WERI-Rb-1 (cell line): Measurements from ENCODE around the gene DCD.
A peak's percentile ranks its signal among the peaks of the same experiment; 100 is the strongest.

Source experiments
- DNase-seq: peaks from one replicate; pipeline ENCODE4 v3.0.0-alpha.2; 2020
- H3K27ac ChIP-seq: fragments of 250-450 bp; sonication (Bioruptor Pico); 2 replicates; pipeline ENCODE4 v1.5.1; 2020; ENCODE audit warnings: mild to moderate bottlenecking, moderate library complexity
- H3K27me3 ChIP-seq: fragments of 250-450 bp; sonication (Bioruptor Pico); 2 replicates; pipeline ENCODE4 v1.5.1; 2021; ENCODE audit warnings: mild to moderate bottlenecking, low read depth, moderate library complexity; ENCODE audit not compliant: insufficient read depth, severe bottlenecking
- H3K36me3 ChIP-seq: fragments of 250-450 bp; sonication (Bioruptor Pico); 2 replicates; pipeline ENCODE4 v1.5.1; 2020; ENCODE audit warnings: mild to moderate bottlenecking, moderate library complexity
- H3K4me3 ChIP-seq: 2 replicates; pipeline ENCODE4 v1.5.1; 2011; ENCODE audit warnings: low read depth, mild to moderate bottlenecking, control low read depth, low read length
- H3K9me3 ChIP-seq: fragments of 250-450 bp; sonication (Bioruptor Pico); 2 replicates; pipeline ENCODE4 v1.5.1; 2021; ENCODE audit warnings: mild to moderate bottlenecking, moderate library complexity; ENCODE audit not compliant: severe bottlenecking
- CTCF ChIP-seq: IDR thresholded peaks from 2 replicates; pipeline ENCODE4 v1.5.1; 2011; ENCODE audit warnings: low read depth, mild to moderate bottlenecking, control low read depth, inconsistent platforms, low read length

The DCD gene

GRCh38 chr12:54658306-54659264 lies 10.4 kb upstream of the DCD start:
- H3K27ac ChIP-seq, result no peak overlapping the region
- peak; percentile 64 for DNase-seq
- H3K4me3 ChIP-seq, result no peak overlapping the region
- peaks cover 60% of the 10 kb centered on the region for H3K27me3 ChIP-seq
- H3K36me3 ChIP-seq, result no peaks in the 10 kb centered on the region
- peak; percentile 83 for TF ChIP-seq CTCF
- H3K9me3 ChIP-seq, result peaks cover 2% of the 10 kb centered on the region

- no peak for DNase-seq
- H3K27me3 ChIP-seq, result peaks cover 75% of the 10 kb centered on the region
- no peak for TF ChIP-seq CTCF
- no peaks in the 10 kb centered on the region for H3K9me3 ChIP-seq
- no peaks in the 10 kb centered on the region for H3K36me3 ChIP-seq
- no peak overlapping the region for H3K27ac ChIP-seq
- H3K4me3 ChIP-seq, result no peak overlapping the region
Observed at GRCh38 chr12:54657105-54657607, 9.0 kb upstream of the DCD start.

- Histone ChIP-seq H3K27ac (no peak overlapping the region), H3K36me3 (no peaks in the 10 kb centered on the region), H3K4me3 (no peak overlapping the region), H3K9me3 (no peaks in the 10 kb centered on the region), H3K27me3 (peaks cover 88% of the 10 kb centered on the region)
- TF ChIP-seq CTCF, result no peak
- no peak for DNase-seq
Observed at GRCh38 chr12:54654926-54655325, 6.8 kb upstream of the DCD start.

- no peaks in the 10 kb centered on the region for H3K36me3 ChIP-seq
- H3K27ac ChIP-seq, result no peak overlapping the region
- DNase-seq, result no peak
- no peaks in the 10 kb centered on the region for H3K9me3 ChIP-seq
- H3K27me3 ChIP-seq, result peaks cover 87% of the 10 kb centered on the region
- TF ChIP-seq CTCF, result no peak
- no peak overlapping the region for H3K4me3 ChIP-seq
Observed at GRCh38 chr12:54653025-54653424, 4.9 kb upstream of the DCD start.

- no peak for TF ChIP-seq CTCF
- H3K9me3 ChIP-seq, result no peaks in the 10 kb centered on the region
- no peak for DNase-seq
- H3K27me3 ChIP-seq, result peaks cover 87% of the 10 kb centered on the region
- no peak overlapping the region for H3K27ac ChIP-seq
- H3K36me3 ChIP-seq, result no peaks in the 10 kb centered on the region
- H3K4me3 ChIP-seq, result no peak overlapping the region
Observed at GRCh38 chr12:54650889-54651288, 2.7 kb upstream of the DCD start.
